D341Med (cell line): ENCODE measurements around the gene SLC10A7.

ENCODE experiments used
- DNase-seq: peaks from one replicate; pipeline ENCODE4 v3.0.0; 2012; ENCODE audit warnings: low spot score

The SLC10A7 gene

DNA sequence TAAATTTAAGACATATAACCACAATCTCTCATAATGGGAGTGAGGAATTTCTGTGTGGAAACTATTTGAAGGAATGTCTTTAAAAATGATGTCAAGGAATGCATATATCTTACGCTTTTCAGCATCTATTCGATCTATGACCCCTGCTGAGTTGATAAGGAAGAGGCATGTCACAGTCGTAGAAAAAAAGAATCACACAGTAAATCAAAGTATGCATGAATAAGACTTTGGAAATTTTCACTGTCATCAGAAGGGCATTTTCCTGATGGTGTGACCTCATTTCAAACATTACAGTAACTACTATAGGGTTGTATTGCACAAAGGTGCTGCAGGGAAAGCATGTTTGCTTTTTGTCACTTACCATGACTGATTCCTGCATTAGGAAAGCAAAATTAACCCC is 265.9 kb downstream of the SLC10A7 start:
- no peak for DNase-seq

GRCh38 chr4:146255463-146255862 is 266.3 kb downstream of the SLC10A7 start:
- DNase-seq = no peak

GRCh38 chr4:146252969-146253611 is 268.6 kb downstream of the SLC10A7 start:
- DNase-seq = no peak

DNA sequence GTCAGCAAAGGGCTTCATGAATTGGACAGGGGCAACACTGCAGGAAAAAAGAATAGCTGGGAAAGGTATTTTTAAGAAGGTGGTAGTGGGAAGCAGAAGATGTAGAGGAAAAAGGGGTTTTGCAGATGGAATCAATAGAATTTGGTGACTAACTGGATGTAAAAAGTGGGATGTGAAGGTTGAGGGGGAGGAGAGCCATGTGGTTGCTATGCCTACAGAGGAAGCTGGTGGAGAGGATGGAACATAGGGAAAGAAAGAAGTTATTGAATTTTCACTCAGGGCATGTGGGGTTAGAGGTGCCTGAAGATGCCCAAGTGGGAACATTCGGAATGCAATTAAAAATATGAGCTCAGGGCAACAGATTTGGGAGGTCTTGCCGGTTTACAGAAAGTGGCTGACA is 274.4 kb downstream of the SLC10A7 start:
- no peak for DNase-seq

- no peak for DNase-seq
Observed at GRCh38 chr4:146246381-146246780, 275.4 kb downstream of the SLC10A7 start.

GRCh38 chr4:146245850-146246249 is 275.9 kb downstream of the SLC10A7 start:
- no peak for DNase-seq

DNA sequence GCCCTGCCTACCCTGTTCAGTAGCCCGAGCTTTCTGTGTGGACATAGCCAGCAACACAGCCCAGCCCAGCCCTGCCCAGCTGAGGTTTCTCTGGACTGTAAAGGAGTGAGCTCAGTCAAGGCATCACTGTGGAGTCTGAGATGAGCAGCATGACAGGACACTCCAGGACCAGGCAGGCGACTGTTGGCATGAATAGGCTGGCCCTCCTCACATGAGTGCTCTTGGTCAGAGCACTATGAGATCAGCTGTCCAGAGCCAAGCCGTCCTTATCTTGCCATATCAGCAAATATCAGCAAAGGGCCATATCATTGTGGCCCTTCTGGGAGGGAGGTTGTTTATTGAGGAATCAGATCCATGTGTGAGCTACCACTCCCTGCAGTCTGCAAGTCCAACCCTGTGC is 276.5 kb downstream of the SLC10A7 start:
- DNase-seq = no peak

- no peak for DNase-seq
Observed at GRCh38 chr4:146244496-146244895, 277.2 kb downstream of the SLC10A7 start.

- no peak for DNase-seq
Observed at GRCh38 chr4:146243883-146244277, 277.9 kb downstream of the SLC10A7 start.

DNA sequence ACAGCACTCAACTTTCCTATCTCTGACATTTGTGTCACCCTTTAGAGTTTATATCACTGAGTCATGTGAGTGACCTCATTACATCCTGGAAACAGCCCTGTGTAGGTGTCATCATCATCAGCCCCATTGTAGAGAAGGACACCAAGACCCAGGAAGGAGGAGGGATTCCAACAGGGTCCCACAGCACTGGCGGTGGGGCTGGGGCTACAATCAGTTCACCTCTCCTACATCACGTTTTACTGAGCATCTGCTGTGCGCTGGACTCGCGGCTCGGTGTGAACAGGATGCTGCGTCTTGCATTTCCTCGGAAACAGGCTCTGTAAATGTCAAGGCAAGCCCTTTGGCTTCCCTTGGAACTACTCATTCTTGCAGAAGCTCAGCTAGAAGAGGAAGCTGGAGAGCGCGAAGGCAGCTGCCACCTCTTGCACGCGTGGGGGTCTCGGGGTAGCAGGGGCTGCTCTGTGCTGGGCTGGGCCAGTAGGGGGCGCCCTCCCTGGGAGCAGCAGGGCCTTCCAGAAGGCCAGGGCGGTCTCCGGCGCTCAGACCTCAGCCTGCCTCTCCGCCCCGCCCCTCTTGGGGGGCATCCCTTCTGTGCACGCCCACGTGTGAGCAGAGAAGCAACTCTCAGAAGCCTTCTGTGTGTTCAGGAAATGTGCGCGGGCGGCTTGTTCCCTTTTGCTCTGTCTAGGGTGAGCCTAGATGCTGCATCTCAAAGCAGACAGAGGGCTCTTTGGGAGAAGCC is 278.4 kb downstream of the SLC10A7 start:
- peak; percentile 62 for DNase-seq

- DNase-seq = no peak
Observed at GRCh38 chr4:146238107-146238506, 283.6 kb downstream of the SLC10A7 start.

DNA sequence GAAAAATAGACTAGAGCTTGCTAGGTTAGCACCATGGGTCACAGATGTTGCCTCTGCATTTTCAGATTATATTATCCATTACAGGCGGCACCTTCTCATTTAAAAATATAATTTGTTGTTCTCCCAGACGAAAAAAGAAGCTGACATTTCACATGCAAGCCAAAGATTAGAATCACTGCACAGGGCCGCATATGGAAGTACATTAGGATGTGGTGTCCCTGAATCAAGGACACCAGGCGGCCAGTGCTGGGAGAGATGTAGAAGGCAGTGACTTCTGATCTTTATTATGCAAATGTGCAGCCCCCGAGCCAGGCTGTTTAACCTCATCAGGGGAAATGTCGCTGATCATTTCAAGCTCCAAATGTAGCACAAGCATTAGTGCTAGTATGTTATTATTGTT is 284.6 kb downstream of the SLC10A7 start:
- DNase-seq = no peak

DNA sequence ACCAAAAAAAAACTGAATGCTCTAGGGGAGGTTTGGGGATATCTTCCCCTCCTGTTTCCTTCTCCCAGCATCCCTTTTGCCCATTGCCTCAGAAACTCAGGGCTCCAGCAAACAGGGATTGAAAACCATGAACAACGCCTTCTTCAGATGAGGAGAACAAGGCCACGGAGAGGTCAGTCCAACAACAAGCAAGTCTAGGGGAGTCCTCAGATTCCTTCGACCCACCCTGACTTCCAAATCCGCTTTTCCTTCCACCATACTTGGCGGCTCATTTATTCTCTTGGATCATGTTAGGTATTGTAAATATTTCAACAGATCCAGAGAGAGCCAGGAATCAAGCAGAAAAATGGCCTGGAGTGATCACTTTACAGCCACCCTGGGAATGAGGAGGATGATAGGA is 285.5 kb downstream of the SLC10A7 start:
- no peak for DNase-seq

DNA sequence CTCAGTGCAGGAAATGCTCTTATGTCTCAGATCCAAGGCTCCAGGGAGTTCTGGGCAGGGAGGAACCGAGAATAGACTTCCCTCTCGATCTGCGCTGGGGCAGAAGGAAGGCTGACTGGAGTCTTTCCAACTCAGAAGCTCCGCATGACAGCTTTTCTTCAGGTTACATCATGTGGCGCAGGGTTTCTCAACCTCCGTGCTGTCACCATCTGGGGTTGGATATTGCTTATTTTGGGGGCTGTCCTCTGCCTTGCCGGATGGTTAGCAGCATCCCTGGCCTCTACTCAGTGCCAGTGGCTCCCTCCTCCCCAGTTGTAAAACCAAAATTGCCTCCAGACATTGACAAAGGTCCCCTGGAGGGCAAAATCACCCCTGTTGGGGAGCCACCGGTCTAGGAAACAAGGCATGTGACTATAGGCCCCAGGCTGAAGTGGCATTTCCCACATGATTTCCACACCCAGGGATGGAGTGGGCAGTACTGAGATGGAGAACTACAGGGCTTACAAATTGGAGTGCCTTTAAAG is 286.0 kb downstream of the SLC10A7 start:
- DNase-seq = no peak

DNA sequence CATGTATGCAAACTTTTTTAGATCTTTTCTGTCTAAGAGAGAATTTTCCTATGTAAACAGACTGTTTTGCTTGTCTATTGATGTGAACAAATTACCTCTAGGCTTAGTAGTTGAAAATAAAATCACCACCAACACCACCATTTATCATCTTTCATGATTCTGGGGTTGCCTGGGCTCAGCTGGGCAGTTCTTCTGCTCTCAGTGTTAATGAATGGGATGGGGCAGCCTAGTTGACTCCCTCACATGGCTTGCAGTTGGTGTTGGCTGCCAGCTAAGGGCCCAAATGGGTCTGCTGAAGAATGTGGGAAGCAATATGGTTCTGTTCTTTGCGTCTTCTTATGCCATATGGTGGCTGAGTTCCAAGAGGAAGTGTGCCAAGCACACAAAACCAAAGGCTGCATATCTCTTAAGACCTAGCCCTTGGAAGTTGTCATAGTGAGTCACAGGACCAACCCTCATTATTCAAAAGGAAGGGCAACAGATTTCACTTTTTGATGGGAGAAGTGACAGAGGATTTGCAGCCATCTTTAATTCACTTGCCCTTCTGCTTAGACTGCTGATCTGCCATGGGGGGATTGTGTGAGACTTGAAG is 289.5 kb downstream of the SLC10A7 start:
- no peak for DNase-seq

DNA sequence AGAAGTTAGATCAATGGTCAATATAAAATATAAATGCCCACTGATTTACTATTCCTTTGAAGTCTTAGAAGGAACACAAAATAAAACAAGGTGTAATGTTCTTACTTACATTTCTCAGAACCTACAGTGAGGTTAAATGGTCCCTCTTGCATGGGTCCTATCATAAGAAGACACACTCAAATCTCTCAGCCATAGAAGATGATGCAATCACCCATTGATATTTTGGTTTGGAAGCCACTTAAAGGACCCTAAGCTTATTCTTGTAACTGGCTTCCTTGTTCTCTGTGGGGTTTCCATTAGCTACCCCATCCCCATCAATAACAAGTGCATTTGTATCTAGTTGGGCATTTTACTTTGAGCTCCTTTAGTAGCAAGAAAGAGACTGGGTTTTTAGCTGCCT is 292.3 kb downstream of the SLC10A7 start:
- no peak for DNase-seq

- no peak for DNase-seq
Observed at GRCh38 chr4:146224326-146224966, 297.3 kb downstream of the SLC10A7 start.

DNA sequence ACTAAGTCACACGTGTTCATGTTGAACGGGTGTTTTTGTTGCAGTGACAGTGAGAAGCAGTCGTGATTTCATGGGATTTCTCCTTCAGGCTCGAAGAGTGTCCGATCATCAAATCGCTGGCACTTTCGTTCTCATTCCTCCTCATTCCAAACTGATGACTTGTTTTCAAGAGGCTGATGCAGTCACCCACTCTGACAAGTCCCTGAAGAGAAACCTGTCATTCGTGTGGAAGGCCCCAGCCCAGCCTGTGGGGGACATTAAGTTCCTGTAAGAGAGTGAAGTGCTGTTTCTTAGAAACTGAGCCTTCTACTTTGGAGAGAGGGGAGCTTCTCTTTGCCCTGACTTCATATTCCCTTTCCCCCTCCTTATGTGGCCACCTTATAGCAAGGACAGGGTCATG is 299.4 kb downstream of the SLC10A7 start:
- DNase-seq = no peak

DNA sequence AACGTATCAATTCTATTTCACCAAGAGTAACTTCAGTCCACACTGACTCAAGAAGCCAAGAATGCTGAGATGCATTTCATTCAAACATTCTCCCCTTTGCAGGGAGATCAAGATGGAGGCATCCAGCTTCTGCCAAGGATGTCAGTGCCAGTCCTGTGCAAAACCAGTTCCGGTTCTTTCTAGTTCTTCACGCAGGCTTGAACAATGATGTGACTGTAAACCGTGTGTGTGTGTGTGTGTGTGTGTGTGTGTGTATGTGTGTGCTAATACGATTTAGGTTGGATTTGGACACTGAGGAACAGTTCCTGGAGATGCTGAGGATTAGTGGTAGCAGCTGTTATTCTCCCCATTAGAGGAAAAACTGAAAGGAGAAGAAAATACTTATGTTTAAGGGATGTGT is 307.5 kb downstream of the SLC10A7 start, which contains the start of gene REELD1:
Gene REELD1 (plus strand): TSS at position 301 of the 400 bp plus-strand sequence. CDS start 2,415 bp downstream, outside the sequence.
- no peak for DNase-seq

GRCh38 chr4:146212781-146213180 is 309.0 kb downstream of the SLC10A7 start:
- DNase-seq = no peak

GRCh38 chr4:146211440-146211839 is 310.3 kb downstream of the SLC10A7 start:
- no peak for DNase-seq

- no peak for DNase-seq
Observed at GRCh38 chr4:146210890-146211289, 310.9 kb downstream of the SLC10A7 start.

GRCh38 chr4:146207410-146207809 is 314.3 kb downstream of the SLC10A7 start:
- DNase-seq = no peak
